Transverse colon (tissue), 4 donors: ENCODE measurements around the gene P3H2. TPM values are rescaled to one million over a fixed set of nuclear protein-coding genes. Genes with fewer than 3 reads are reported as not detected.

Source experiments
- DNase-seq: peaks from one replicate; pipeline ENCODE4 v3.0.0-alpha.2; 2019
- H3K27ac ChIP-seq, 4 donors: fragments of 200-600 bp; sonication (generic); 2 replicates each; pipeline ENCODE4 v1.5.1; 2016 to 2018; ENCODE audit warnings: inconsistent platforms in 4 of 4
- H3K27me3 ChIP-seq: fragments of 200-600 bp; sonication (generic); 2 replicates; pipeline ENCODE4 v1.5.1; 2017; ENCODE audit warnings: inconsistent platforms
- H3K36me3 ChIP-seq, 4 donors: fragments of 200-600 bp; sonication (generic); 2 replicates each; pipeline ENCODE4 v1.5.1; 2017 to 2019; ENCODE audit warnings: inconsistent platforms in 4 of 4
- H3K4me1 ChIP-seq, 4 donors: fragments of 200-600 bp; sonication (generic); 2 replicates each; pipeline ENCODE4 v1.5.1; 2017 to 2020; ENCODE audit warnings: inconsistent platforms in 4 of 4
- H3K4me3 ChIP-seq, 4 donors: fragments of 200-600 bp; sonication (generic); 1 replicate in 1 of 4; 2 replicates in 3 of 4; pipeline versions ENCODE4 v1.5.1 to v1.6.1; 2017 to 2019; ENCODE audit warnings: inconsistent platforms in 4 of 4
- H3K9me3 ChIP-seq, 2 donors: fragments of 200-600 bp; sonication (generic); 2 replicates each; pipeline ENCODE4 v1.5.1; 2017 to 2019; ENCODE audit warnings: inconsistent platforms in 2 of 2
- CTCF ChIP-seq, 5 experiments: fragments of 200-600 bp in 3 of 5; fragments of 450-650 bp in 2 of 5; sonication (generic) in 3 of 5; IDR thresholded peaks; 1 replicate in 2 of 5; 2 replicates in 3 of 5; pipeline ENCODE4 v1.5.1; 2016 to 2017; ENCODE audit warnings: antibody characterized with exemption in 5 of 5, inconsistent platforms in 3 of 5, mild to moderate bottlenecking in 2 of 5, moderate library complexity in 1 of 5
- EP300 ChIP-seq: sonication (generic); formaldehyde crosslinking; IDR thresholded peaks from one replicate; pipeline ENCODE4 v1.6.1; 2017; ENCODE audit warnings: antibody characterized with exemption, low read depth
- POLR2A ChIP-seq: fragments of 450-650 bp; IDR thresholded peaks from one replicate; pipeline ENCODE4 v1.6.1; 2016; ENCODE audit warnings: antibody characterized with exemption, mild to moderate bottlenecking, moderate library complexity
- POLR2AphosphoS5 ChIP-seq, 3 donors: sonication (generic); formaldehyde crosslinking; IDR thresholded peaks; one replicate each; pipeline ENCODE4 v1.6.1; 2016; ENCODE audit warnings: antibody characterized with exemption in 3 of 3
- WGBS, 2 donors: methylation state at CpG; one replicate each; pipeline ENCODE4 v1.1.5; 2018; ENCODE audit warnings: low coverage in 1 of 2; 5-methylcytosine and 5-hydroxymethylcytosine counted together
- in situ Hi-C, 4 donors: fragments of 200-750 bp; cut with MboI; loops; one replicate each; pipeline versions ENCODE4 v1.15.0 to v1.15.1; 2017; ENCODE audit warnings: low sequenced_read_pairs in 3 of 4, low pct_ligation_motif_present in 1 of 4, low pct_unique_long_range_greater_than_20kb in 1 of 4
- intact Hi-C: fragments of 100-400 bp; cut with DNase I; formaldehyde crosslinking; loops from one replicate; pipeline ENCODE4 v1.15.1; 2023; ENCODE audit warnings: low total_unique reads
- total RNA-seq, 4 donors: library from RNA; depleted of rRNA; stranded (reverse); fragments of >200 nt; gene quantifications; one replicate each; pipeline ENCODE4 v1.1.0, GENCODE V29; 2016

P3H2 gene
- total RNA-seq, 4 donors from 2014 or later, result 26.6 to 153 (median 54.3) TPM

GRCh38 chr3:190048932-190049441 lies 71.7 kb downstream of the P3H2 start:
- intact Hi-C loops (no loop called here), in situ Hi-C loops (no loop called here)
- H3K4me3 ChIP-seq, result no peak overlapping the region
- no peaks in the 10 kb centered on the region for H3K9me3 ChIP-seq
- H3K27ac ChIP-seq, result peak overlapping the region in 3 of 4 donors; percentile 10 to 46 (median 20)
- no peak for DNase-seq
- peaks cover 6 to 25% (median 12%) of the 10 kb centered on the region in 4 donors for H3K4me1 ChIP-seq
- no peaks in the 10 kb centered on the region for H3K36me3 ChIP-seq
- no peaks in the 10 kb centered on the region for H3K27me3 ChIP-seq
- no peak for TF ChIP-seq CTCF (IDR thresholded peaks at IDR 0.05)
- TF ChIP-seq POLR2A, result no peak
- no peak for TF ChIP-seq EP300
- no peak for TF ChIP-seq POLR2AphosphoS5 (IDR thresholded peaks at IDR 0.05)
- WGBS, 2 donors, result 51 to 57% methylated on average over 5 to 9 of the region's 9 CpGs

- DNase-seq, result no peak
- in situ Hi-C loops, result no loop called here
- TF ChIP-seq EP300, result no peak
- TF ChIP-seq POLR2A, result no peak
- TF ChIP-seq CTCF (IDR thresholded peaks at IDR 0.05), result no peak
- no peak for TF ChIP-seq POLR2AphosphoS5 (IDR thresholded peaks at IDR 0.05)
- intact Hi-C loops, result no loop called here
- Histone ChIP-seq H3K27me3 (no peaks in the 10 kb centered on the region), H3K4me3 (no peak overlapping the region), H3K27ac (peak overlapping the region; percentile 44 to 71 (median 64)), H3K9me3 (no peaks in the 10 kb centered on the region), H3K4me1 (peaks cover 6 to 60% (median 30%) of the 10 kb centered on the region in 4 donors), H3K36me3 (no peaks in the 10 kb centered on the region)
- WGBS, 2 donors, result 29 to 34% methylated on average over 2 of the region's 2 CpGs
These were observed 75.7 kb downstream of the P3H2 start for GRCh38 chr3:190044974-190045373.

- Histone ChIP-seq H3K36me3 (no peaks in the 10 kb centered on the region), H3K9me3 (no peaks in the 10 kb centered on the region), H3K4me3 (no peak overlapping the region), H3K27ac (peak overlapping the region; percentile 44 to 71 (median 64)), H3K27me3 (no peaks in the 10 kb centered on the region), H3K4me1 (peaks cover 6 to 68% (median 30%) of the 10 kb centered on the region in 4 donors)
- no peak for DNase-seq
- in situ Hi-C loops, result no loop called here
- intact Hi-C loops, result no loop called here
- 39 to 53% methylated on average over 2 to 4 of the region's 4 CpGs for WGBS, 2 donors
- TF ChIP-seq POLR2A, result no peak
- TF ChIP-seq POLR2AphosphoS5 (IDR thresholded peaks at IDR 0.05), result peak in 2 of 3 donors; percentile 34 to 43
These were observed 76.6 kb downstream of the P3H2 start for GRCh38 chr3:190044142-190044541.

GRCh38 chr3:190043741-190044140 lies 77.0 kb downstream of the P3H2 start:
- peak overlapping the region; percentile 44 to 71 (median 64) for H3K27ac ChIP-seq
- no peaks in the 10 kb centered on the region for H3K36me3 ChIP-seq
- no peaks in the 10 kb centered on the region for H3K27me3 ChIP-seq
- DNase-seq, result no peak
- H3K9me3 ChIP-seq, result no peaks in the 10 kb centered on the region
- peaks cover 6 to 65% (median 30%) of the 10 kb centered on the region in 4 donors for H3K4me1 ChIP-seq
- no peak for TF ChIP-seq EP300
- intact Hi-C loops (no loop called here), in situ Hi-C loops (no loop called here)
- H3K4me3 ChIP-seq, result no peak overlapping the region

GRCh38 chr3:190042558-190042957 lies 78.1 kb downstream of the P3H2 start:
- DNase-seq, result no peak
- Histone ChIP-seq H3K27ac (peak overlapping the region; percentile 44 to 71 (median 64)), H3K27me3 (no peaks in the 10 kb centered on the region), H3K4me1 (peaks cover 6 to 69% (median 32%) of the 10 kb centered on the region in 4 donors), H3K36me3 (no peaks in the 10 kb centered on the region), H3K4me3 (no peak overlapping the region), H3K9me3 (no peaks in the 10 kb centered on the region)
- TF ChIP-seq POLR2A (no peak), EP300 (no peak), POLR2AphosphoS5 (IDR thresholded peaks at IDR 0.05) (no peak), CTCF (IDR thresholded peaks at IDR 0.05) (no peak)
- in situ Hi-C loops (no loop called here), intact Hi-C loops (no loop called here)
- 58 to 60% methylated on average over 2 of the region's 2 CpGs for WGBS, 2 donors
